GM12891 (cell line): Measurements from ENCODE around the gene IL1B.

Source experiments
- DNase-seq: peaks from one replicate; pipeline ENCODE4 v3.0.0; 2011; ENCODE audit warnings: low spot score; ENCODE audit not compliant: insufficient read length
- FAIRE-seq: peaks from 2 replicates; lab custom pipeline; 2011; peaks lifted over from hg19 to GRCh38; lab: Jason Lieb, UNC
- PAX5 ChIP-seq: IDR thresholded peaks from 2 replicates; pipeline ENCODE4 v1.6.1; 2011; ENCODE audit warnings: low read length, moderate library complexity, mild to moderate bottlenecking; ENCODE audit not compliant: insufficient read depth, severe bottlenecking
- POLR2A ChIP-seq: IDR thresholded peaks from 2 replicates; pipeline ENCODE4 v1.6.1; 2011; ENCODE audit warnings: low read depth, low read length, control low read depth
- POLR2AphosphoS5 ChIP-seq: IDR thresholded peaks from 2 replicates; pipeline ENCODE4 v1.6.1; 2011; ENCODE audit warnings: low read depth, low read length, control low read depth
- POU2F2 ChIP-seq: IDR thresholded peaks from 2 replicates; pipeline ENCODE4 v1.6.1; 2011; ENCODE audit warnings: low read depth, mild to moderate bottlenecking, control low read depth, low read length, moderate library complexity
- SPI1 ChIP-seq: IDR thresholded peaks from 2 replicates; pipeline ENCODE4 v1.6.1; 2011; ENCODE audit warnings: low read depth, low read length, control low read depth
- TAF1 ChIP-seq: IDR thresholded peaks from 2 replicates; pipeline ENCODE4 v1.6.1; 2011; ENCODE audit warnings: low read depth, low read length, control low read depth

The IL1B gene

GRCh38 chr2:112819081-112819480 lies 17.5 kb downstream of the IL1B start:
- no peak for TF ChIP-seq SPI1
- no peak for TF ChIP-seq PAX5
- TF ChIP-seq POLR2A, result no peak
- TF ChIP-seq POLR2AphosphoS5, result no peak
- TF ChIP-seq TAF1, result no peak
- no peak for TF ChIP-seq POU2F2
- FAIRE-seq, result no peak
- DNase-seq, result no peak

GRCh38 chr2:112818094-112818902 lies 18.3 kb downstream of the IL1B start:
- DNase-seq (no peak), FAIRE-seq (no peak)
- TF ChIP-seq SPI1 (no peak), POU2F2 (no peak), PAX5 (no peak), POLR2A (no peak), TAF1 (no peak), POLR2AphosphoS5 (no peak)

DNA sequence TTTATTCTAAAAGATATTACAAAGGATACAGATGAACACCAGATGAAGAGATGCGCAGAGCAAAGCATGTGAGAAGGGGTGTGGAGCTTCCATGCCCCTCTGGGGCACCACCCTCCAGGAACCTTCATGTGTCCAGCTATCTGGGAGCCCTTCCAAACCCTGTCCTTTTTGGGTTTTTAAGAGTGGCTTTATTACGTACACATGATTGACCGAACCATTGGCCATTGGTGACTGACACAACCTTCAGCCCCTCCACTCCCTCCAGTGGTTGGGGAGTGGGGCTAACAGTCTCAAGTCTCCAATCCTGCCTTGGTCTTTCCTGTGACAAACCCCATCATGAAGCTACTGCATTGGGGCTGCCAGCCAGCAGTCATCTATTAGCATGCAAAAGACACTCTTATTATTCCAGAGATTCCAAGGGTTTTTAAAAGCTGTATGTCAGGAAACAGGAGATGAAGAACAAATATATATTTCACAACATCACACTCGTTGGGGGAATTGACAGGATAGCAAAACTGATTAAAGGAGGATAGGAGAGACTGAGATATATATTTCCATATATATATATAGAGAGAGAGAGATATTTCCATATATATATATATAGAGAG lies 19.4 kb downstream of the IL1B start:
- FAIRE-seq (no peak), DNase-seq (no peak)
- TF ChIP-seq TAF1 (no peak), PAX5 (no peak), POU2F2 (no peak), POLR2A (no peak), SPI1 (no peak), POLR2AphosphoS5 (no peak)

- TF ChIP-seq POLR2AphosphoS5, result no peak
- no peak for TF ChIP-seq TAF1
- no peak for TF ChIP-seq PAX5
- TF ChIP-seq SPI1, result no peak
- TF ChIP-seq POU2F2, result no peak
- TF ChIP-seq POLR2A, result no peak
- FAIRE-seq (no peak), DNase-seq (no peak)
Observed at GRCh38 chr2:112814278-112814677, 22.3 kb downstream of the IL1B start.

DNA sequence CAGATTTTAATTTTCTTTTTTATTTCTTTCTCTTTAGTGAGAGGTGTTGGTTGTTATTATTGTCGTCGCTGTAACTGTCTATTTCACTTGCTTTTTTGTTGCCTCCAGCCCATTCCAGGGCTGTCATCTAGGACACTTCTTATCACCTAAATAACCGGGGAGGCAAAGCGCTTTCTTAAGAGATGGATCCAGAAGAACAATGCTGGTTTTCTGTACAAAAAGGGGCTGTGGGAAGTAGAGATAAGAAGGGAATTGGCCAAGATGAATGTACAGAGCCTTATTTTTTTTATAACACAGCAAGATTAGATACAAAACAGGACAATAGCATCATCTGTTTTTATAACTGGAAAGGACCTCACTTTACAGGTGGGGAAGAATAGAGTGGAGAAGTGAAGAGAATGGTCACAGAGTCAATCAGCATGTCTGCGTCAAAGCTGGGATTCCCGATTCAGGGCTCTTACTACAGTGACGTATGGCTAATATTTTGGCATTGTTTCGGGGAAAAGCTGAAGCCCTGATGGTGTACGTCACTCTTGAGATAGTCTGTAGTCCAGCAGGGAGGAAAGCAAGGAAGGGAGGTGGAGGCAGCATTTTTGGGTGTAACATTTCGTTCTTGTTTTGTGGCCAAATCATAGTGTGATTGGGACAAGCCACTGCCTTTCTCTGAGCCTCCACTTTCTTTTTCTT lies 23.2 kb downstream of the IL1B start:
- TF ChIP-seq SPI1 (no peak), TAF1 (no peak), POLR2AphosphoS5 (no peak), POU2F2 (no peak), POLR2A (no peak), PAX5 (no peak)
- FAIRE-seq, result no peak

GRCh38 chr2:112812318-112813267 lies 24.0 kb downstream of the IL1B start:
- FAIRE-seq (no peak), DNase-seq (no peak)
- TF ChIP-seq POLR2AphosphoS5 (no peak), SPI1 (no peak), POLR2A (no peak), PAX5 (no peak), POU2F2 (no peak), TAF1 (no peak)

More for the DNA sequence above, 23.2 kb downstream of the IL1B start:
- DNase-seq, result no peak

DNA sequence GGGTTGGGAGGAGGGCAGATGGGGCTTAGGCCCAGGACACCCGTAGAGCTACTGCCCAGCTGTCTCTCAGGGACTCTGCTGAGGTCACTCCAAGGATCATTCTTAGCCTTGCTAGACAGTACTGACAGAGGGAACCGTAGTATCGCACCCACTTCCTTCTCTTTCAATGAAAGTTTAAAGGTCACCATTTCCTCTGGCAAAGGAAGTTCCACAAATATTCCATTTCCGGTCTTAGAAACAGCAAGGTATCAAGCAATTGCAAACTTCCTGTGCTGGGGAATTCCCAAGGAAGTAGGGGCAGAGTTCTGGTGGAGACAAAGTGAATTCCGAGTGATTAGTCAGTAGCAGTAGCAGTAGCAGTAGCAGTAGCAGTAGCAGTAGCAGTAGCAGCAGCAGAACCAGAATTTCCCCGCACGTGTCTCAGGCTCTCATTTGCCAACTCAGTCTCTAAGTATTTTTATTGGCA lies 24.7 kb downstream of the IL1B start:
- no peak for DNase-seq
- no peak for FAIRE-seq

GRCh38 chr2:112811276-112811831 lies 25.2 kb downstream of the IL1B start:
- TF ChIP-seq PAX5, result no peak
- no peak for TF ChIP-seq POU2F2
- no peak for TF ChIP-seq POLR2AphosphoS5
- no peak for TF ChIP-seq SPI1
- no peak for TF ChIP-seq POLR2A
- no peak for TF ChIP-seq TAF1
- no peak for DNase-seq
- FAIRE-seq, result no peak

More for the DNA sequence above, 24.7 kb downstream of the IL1B start:
- TF ChIP-seq POLR2A, result no peak
- 0 out of 2 replicates have a peak, but pooled peaks have one; percentile 40 for TF ChIP-seq SPI1
- TF ChIP-seq POU2F2, result no peak

GRCh38 chr2:112809112-112809511 lies 27.5 kb downstream of the IL1B start:
- TF ChIP-seq POLR2AphosphoS5 (no peak), SPI1 (no peak), POU2F2 (no peak), POLR2A (no peak), PAX5 (no peak), TAF1 (no peak)
- DNase-seq (no peak), FAIRE-seq (no peak)
